ENCODE measurements around the gene ADPRHL1. TPM values are rescaled to one million over a fixed set of nuclear protein-coding genes. Genes with fewer than 3 reads are reported as not detected.

Gene ADPRHL1
- total and polyA plus RNA-seq, 4 donors = 0.28 to 0.67 (median 0.55) TPM

DNA sequence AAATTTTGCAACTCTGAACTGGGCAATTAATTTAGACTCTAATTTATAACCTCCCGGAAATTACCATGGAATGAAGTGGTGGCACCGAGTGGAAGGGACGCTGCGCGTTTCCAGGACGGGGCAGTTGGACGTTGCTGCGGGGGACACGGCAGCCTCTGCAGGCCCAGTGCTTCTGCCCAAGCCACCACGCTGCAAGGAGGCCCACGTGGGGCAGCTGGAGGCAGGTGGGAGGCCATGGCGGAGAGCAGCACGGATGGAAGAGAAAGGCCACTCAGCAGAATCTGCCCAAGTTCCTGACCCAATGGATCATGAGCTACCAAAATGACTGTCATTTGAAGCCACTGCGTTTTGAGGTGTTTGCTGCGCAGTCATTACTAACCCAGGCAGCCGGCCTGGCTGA is 11.2 kb upstream of the ADPRHL1 start:
- Histone ChIP-seq H3K9me3 (ENCODE audit: control insufficient read depth in 4 of 4, low read length in 3 of 4) (no peaks in the 10 kb centered on the region), H3K4me1 (ENCODE audit: control insufficient read depth in 4 of 4, insufficient read depth in 4 of 4, low read length in 3 of 4) (peaks cover 0 to 9% (median 0%) of the 10 kb centered on the region in 4 donors), H3K27me3 (ENCODE audit: control insufficient read depth in 4 of 4, insufficient read depth in 4 of 4, low read length in 3 of 4) (no peaks in the 10 kb centered on the region), H3K27ac (ENCODE audit: low read depth in 1 of 2, low read length in 2 of 2) (no peak overlapping the region), H3K9ac (ENCODE audit: low read depth in 1 of 2, low read length in 2 of 2) (no peak overlapping the region), H3K4me3 (ENCODE audit: low read depth in 1 of 3, low read length in 3 of 3) (no peak overlapping the region), H3K36me3 (ENCODE audit: control insufficient read depth in 4 of 4, insufficient read depth in 3 of 4, low read depth in 1 of 4, low read length in 3 of 4) (peaks cover 2 to 13% (median 9%) of the 10 kb centered on the region in 4 donors)
- DNase-seq (ENCODE audit: low spot score) = no peak
- TF ChIP-seq EGR1 (IDR thresholded peaks at IDR 0.05; ENCODE audit: low read depth in 2 of 2) (no peak), FOXA2 (IDR thresholded peaks at IDR 0.05) (no peak), HNF4G (IDR thresholded peaks at IDR 0.05) (no peak), JUND (IDR thresholded peaks at IDR 0.05) (no peak), HNF4A (conservative IDR thresholded peaks at IDR 0.05) (no peak), FOXA1 (IDR thresholded peaks at IDR 0.05) (no peak)
- TF ChIP-seq, protein P1, sequence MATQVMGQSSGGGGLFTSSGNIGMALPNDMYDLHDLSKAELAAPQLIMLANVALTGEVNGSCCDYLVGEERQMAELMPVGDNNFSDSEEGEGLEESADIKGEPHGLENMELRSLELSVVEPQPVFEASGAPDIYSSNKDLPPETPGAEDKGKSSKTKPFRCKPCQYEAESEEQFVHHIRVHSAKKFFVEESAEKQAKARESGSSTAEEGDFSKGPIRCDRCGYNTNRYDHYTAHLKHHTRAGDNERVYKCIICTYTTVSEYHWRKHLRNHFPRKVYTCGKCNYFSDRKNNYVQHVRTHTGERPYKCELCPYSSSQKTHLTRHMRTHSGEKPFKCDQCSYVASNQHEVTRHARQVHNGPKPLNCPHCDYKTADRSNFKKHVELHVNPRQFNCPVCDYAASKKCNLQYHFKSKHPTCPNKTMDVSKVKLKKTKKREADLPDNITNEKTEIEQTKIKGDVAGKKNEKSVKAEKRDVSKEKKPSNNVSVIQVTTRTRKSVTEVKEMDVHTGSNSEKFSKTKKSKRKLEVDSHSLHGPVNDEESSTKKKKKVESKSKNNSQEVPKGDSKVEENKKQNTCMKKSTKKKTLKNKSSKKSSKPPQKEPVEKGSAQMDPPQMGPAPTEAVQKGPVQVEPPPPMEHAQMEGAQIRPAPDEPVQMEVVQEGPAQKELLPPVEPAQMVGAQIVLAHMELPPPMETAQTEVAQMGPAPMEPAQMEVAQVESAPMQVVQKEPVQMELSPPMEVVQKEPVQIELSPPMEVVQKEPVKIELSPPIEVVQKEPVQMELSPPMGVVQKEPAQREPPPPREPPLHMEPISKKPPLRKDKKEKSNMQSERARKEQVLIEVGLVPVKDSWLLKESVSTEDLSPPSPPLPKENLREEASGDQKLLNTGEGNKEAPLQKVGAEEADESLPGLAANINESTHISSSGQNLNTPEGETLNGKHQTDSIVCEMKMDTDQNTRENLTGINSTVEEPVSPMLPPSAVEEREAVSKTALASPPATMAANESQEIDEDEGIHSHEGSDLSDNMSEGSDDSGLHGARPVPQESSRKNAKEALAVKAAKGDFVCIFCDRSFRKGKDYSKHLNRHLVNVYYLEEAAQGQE (IDR thresholded peaks at IDR 0.05) = no peak
- TF ChIP-seq, protein P2, sequence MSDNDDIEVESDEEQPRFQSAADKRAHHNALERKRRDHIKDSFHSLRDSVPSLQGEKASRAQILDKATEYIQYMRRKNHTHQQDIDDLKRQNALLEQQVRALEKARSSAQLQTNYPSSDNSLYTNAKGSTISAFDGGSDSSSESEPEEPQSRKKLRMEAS (IDR thresholded peaks at IDR 0.05) = no peak
- WGBS = 95% methylated on average over 16 of the region's 16 CpGs

DNA sequence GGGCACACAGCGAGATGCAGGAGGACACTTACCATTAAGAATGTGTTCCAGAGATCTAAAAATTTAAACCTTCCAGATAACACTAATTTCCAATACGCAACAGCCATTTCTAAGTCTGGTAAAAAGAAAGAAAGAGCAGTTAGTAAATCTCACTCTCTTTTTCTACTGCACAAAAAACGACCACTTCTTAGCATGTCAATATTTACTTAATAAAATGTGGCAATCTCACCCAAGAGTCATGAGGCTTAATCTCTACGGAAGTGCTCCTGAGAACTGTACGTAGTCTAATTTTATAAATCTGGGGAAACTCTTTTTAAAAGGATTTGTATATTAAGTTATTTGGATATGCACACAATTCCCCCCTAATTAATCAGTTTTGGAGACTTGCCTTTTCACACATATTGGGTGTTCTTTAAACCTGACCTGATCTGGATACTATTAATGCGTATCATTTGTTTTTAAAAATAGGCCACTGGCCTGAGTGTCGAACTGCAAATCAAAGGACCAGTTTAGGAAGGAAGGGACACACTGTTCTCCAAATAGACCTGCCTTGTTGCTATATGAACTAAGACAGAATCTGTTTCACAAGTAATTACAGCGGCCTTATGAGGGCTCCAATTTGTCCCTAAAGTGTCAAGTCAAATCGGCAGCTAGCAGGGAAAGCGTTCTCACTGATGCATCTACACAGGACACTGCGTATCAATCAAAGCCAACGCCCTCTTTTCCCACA is 7.9 kb upstream of the ADPRHL1 start:
- no peaks in the 10 kb centered on the region for H3K27me3 ChIP-seq (ENCODE audit: control insufficient read depth in 4 of 4, insufficient read depth in 4 of 4, low read length in 3 of 4)
- DNase-seq (ENCODE audit: low spot score) = no peak
- no peaks in the 10 kb centered on the region for H3K9me3 ChIP-seq (ENCODE audit: control insufficient read depth in 4 of 4, low read length in 3 of 4)
- no peak for TF ChIP-seq GABPA (IDR thresholded peaks at IDR 0.05 in 1 of 2, conservative IDR thresholded peaks at IDR 0.05 in 1 of 2)
- TF ChIP-seq FOXA1 (IDR thresholded peaks at IDR 0.05) = peak; percentile 29
- TF ChIP-seq, protein P3, sequence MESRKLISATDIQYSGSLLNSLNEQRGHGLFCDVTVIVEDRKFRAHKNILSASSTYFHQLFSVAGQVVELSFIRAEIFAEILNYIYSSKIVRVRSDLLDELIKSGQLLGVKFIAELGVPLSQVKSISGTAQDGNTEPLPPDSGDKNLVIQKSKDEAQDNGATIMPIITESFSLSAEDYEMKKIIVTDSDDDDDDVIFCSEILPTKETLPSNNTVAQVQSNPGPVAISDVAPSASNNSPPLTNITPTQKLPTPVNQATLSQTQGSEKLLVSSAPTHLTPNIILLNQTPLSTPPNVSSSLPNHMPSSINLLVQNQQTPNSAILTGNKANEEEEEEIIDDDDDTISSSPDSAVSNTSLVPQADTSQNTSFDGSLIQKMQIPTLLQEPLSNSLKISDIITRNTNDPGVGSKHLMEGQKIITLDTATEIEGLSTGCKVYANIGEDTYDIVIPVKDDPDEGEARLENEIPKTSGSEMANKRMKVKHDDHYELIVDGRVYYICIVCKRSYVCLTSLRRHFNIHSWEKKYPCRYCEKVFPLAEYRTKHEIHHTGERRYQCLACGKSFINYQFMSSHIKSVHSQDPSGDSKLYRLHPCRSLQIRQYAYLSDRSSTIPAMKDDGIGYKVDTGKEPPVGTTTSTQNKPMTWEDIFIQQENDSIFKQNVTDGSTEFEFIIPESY (IDR thresholded peaks at IDR 0.05) = no peak
- TF ChIP-seq, protein P4, sequence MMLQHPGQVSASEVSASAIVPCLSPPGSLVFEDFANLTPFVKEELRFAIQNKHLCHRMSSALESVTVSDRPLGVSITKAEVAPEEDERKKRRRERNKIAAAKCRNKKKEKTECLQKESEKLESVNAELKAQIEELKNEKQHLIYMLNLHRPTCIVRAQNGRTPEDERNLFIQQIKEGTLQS (IDR thresholded peaks at IDR 0.05) = no peak
- TF ChIP-seq FOXA2 (IDR thresholded peaks at IDR 0.05) = peak; percentile 65
- TF ChIP-seq RAD21 (IDR thresholded peaks at IDR 0.05) = no peak
- H3K4me3 ChIP-seq (ENCODE audit: low read depth in 1 of 3, low read length in 3 of 3) = no peak overlapping the region
- 75% methylated on average over 12 of the region's 12 CpGs for WGBS
- H3K36me3 ChIP-seq (ENCODE audit: control insufficient read depth in 4 of 4, insufficient read depth in 3 of 4, low read depth in 1 of 4, low read length in 3 of 4) = peaks cover 8 to 26% (median 19%) of the 10 kb centered on the region in 4 donors
- H3K4me1 ChIP-seq (ENCODE audit: control insufficient read depth in 4 of 4, insufficient read depth in 4 of 4, low read length in 3 of 4) = peaks cover 0 to 9% (median 0%) of the 10 kb centered on the region in 4 donors
- no peak overlapping the region for H3K27ac ChIP-seq (ENCODE audit: low read depth in 1 of 2, low read length in 2 of 2)
- H3K9ac ChIP-seq (ENCODE audit: low read depth in 1 of 2, low read length in 2 of 2) = no peak overlapping the region
